Endodermal cell (in vitro differentiated cells): ENCODE results near the gene SAFB2. TPM values are rescaled to one million over a fixed set of nuclear protein-coding genes. Genes with fewer than 3 reads are reported as not detected.
"Not testable (repeated sequence)": the region's sequence is repeated elsewhere in the genome, so short reads cannot be mapped to it uniquely, and the experiment has no call there.

Experiments used
- DNase-seq: peaks from one replicate; pipeline ENCODE4 v3.0.0-alpha.2; 2017
- H3K27ac ChIP-seq: 2 replicates; pipeline ENCODE4 v1.5.1; 2013; ENCODE audit warnings: mild to moderate bottlenecking, low read depth, low read length, moderate library complexity
- H3K27me3 ChIP-seq: 2 replicates; pipeline ENCODE4 v1.6.1; 2013; ENCODE audit warnings: mild to moderate bottlenecking, low read length, moderate library complexity; ENCODE audit not compliant: insufficient read depth, control insufficient read depth, poor library complexity, severe bottlenecking
- H3K36me3 ChIP-seq: 2 replicates; pipeline ENCODE4 v1.7.0; 2013; ENCODE audit warnings: mild to moderate bottlenecking, low read length, moderate library complexity; ENCODE audit not compliant: control insufficient read depth, insufficient read depth
- H3K4me1 ChIP-seq: one replicate; pipeline ENCODE4 v1.7.0; 2013; ENCODE audit warnings: low read length; ENCODE audit not compliant: control insufficient read depth, insufficient read depth
- H3K4me3 ChIP-seq: 2 replicates; pipeline ENCODE4 v1.5.1; 2013; ENCODE audit warnings: mild to moderate bottlenecking, low read length, moderate library complexity
- H3K9ac ChIP-seq: 2 replicates; pipeline ENCODE4 v1.6.1; 2013; ENCODE audit warnings: mild to moderate bottlenecking, low read length, moderate library complexity; ENCODE audit not compliant: poor library complexity, severe bottlenecking; ENCODE audit errors: extremely low read depth
- H3K9me3 ChIP-seq: 2 replicates; pipeline ENCODE4 v1.6.1; 2013; ENCODE audit warnings: mild to moderate bottlenecking, low read length, moderate library complexity; ENCODE audit not compliant: control insufficient read depth
- H3K27ac Mint-ChIP-seq: 2 replicates; pipeline ENCODE4 v1.8.0; 2020; ENCODE audit warnings: mixed read lengths
- H3K27me3 Mint-ChIP-seq: 2 replicates; pipeline ENCODE4 v1.8.0; 2021; ENCODE audit warnings: mild to moderate bottlenecking, mixed read lengths; ENCODE audit not compliant: insufficient read depth
- H3K36me3 Mint-ChIP-seq: 2 replicates; pipeline ENCODE4 v1.8.0; 2020; ENCODE audit warnings: low read depth, mixed read lengths
- H3K4me1 Mint-ChIP-seq: 2 replicates; pipeline ENCODE4 v1.8.0; 2020; ENCODE audit warnings: mixed read lengths
- H3K4me3 Mint-ChIP-seq: 2 replicates; pipeline ENCODE4 v1.8.0; 2020; ENCODE audit warnings: mild to moderate bottlenecking, moderate library complexity, mixed read lengths
- H3K9me3 Mint-ChIP-seq: 2 replicates; pipeline ENCODE4 v1.8.0; 2020; ENCODE audit warnings: mild to moderate bottlenecking, mixed read lengths
- WGBS, 2 experiments: methylation state at CpG; one replicate each; pipeline versions ENCODE4 v1.1.5 to v1.1.7; 2013; ENCODE audit warnings: missing lambda C conversion rate in 2 of 2, mixed read lengths in 1 of 2; ENCODE audit not compliant: insufficient coverage in 1 of 2, insufficient read length in 1 of 2; 5-methylcytosine and 5-hydroxymethylcytosine counted together
- total RNA-seq, 2 donors: library from RNA; stranded (reverse); fragmentation: NEBNext Ultra II Directional in 1 of 2; extraction: Animal tissue kit (Norgen Biotek cat#: 25700) in 1 of 2; gene quantifications; 2 replicates in 1 of 2; 3 replicates in 1 of 2; pipeline ENCODE4 v1.2.1, GENCODE V29; 2021
- TF ChIP-seq, protein P1 (sequence below): fragments of 200-600 bp; sonication (generic); conservative IDR thresholded peaks from 2 replicates; pipeline ENCODE4 v1.5.0; 2021; ENCODE audit warnings: antibody characterized with exemption, mild to moderate bottlenecking

The SAFB2 gene
- total RNA-seq, 2 donors from 2014 or later: 69.2 to 74.6 TPM

DNA sequence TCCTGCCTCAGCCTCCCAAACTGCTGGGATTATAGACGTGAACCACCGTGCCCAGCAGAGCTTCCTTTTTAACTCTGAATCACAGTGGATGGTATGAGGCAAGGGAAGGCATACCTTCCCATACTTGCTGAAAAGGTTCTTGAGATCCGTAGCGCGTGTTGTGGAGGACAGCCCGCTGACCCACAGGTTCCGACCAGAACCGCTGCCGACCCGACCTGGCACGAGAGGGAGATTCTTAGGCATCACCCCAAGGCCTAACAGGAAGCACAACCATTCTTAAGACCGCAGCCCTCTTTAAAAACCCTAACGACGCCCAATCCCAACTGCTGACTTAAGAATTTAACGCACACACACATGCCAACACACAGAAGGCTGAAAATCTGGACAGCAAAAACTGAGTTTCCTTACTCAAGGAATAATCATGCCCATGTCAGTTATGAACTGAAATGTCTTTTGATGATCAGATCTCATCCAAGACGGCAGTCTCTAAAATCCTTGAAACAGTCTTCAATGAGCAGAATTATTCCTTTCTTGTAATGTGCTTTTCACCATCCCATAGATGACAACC, 12.6 kb downstream of the SAFB2 start:
- Mint-ChIP-seq H3K36me3 (peaks cover 86% of the 10 kb centered on the region), H3K27ac (peak overlapping the region; percentile 1), H3K4me1 (no peaks in the 10 kb centered on the region), H3K9me3 (no peaks in the 10 kb centered on the region), H3K4me3 (no peak overlapping the region), H3K27me3 (no peaks in the 10 kb centered on the region)
- WGBS, 2 experiments: 95 to 96% methylated on average over 11 to 16 of the region's 16 CpGs
- Histone ChIP-seq H3K27ac (no peak overlapping the region), H3K36me3 (peaks cover 87% of the 10 kb centered on the region), H3K4me1 (no peaks in the 10 kb centered on the region), H3K27me3 (no peaks in the 10 kb centered on the region), H3K9ac (no peak overlapping the region), H3K4me3 (no peak overlapping the region), H3K9me3 (no peaks in the 10 kb centered on the region)
- no peak for DNase-seq
- TF ChIP-seq, protein P1, sequence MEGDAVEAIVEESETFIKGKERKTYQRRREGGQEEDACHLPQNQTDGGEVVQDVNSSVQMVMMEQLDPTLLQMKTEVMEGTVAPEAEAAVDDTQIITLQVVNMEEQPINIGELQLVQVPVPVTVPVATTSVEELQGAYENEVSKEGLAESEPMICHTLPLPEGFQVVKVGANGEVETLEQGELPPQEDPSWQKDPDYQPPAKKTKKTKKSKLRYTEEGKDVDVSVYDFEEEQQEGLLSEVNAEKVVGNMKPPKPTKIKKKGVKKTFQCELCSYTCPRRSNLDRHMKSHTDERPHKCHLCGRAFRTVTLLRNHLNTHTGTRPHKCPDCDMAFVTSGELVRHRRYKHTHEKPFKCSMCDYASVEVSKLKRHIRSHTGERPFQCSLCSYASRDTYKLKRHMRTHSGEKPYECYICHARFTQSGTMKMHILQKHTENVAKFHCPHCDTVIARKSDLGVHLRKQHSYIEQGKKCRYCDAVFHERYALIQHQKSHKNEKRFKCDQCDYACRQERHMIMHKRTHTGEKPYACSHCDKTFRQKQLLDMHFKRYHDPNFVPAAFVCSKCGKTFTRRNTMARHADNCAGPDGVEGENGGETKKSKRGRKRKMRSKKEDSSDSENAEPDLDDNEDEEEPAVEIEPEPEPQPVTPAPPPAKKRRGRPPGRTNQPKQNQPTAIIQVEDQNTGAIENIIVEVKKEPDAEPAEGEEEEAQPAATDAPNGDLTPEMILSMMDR: no peak

DNA sequence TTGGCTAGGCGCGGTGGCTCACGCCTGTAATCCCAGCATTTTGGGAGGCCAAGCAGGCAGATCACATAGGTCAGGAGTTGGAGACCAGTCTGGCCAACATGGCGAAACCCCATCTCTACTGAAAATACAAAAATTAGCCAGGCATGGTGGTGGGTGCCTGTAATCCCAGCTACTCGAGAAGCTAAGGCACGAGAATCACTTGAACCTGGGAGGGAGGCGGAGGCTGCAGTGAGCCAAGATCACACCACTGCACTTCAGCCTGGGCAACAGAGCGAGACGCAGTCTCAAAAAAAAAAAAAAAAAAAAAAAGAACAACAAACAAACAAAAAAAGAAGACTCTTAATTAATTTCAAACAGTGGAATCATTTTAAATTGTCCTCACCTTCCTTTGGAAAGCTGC, 13.8 kb downstream of the SAFB2 start:
- not testable (repeated sequence) for H3K4me1 Mint-ChIP-seq, H3K9me3 ChIP-seq, H3K27ac Mint-ChIP-seq, H3K4me3 Mint-ChIP-seq, H3K9ac ChIP-seq, H3K9me3 Mint-ChIP-seq, H3K4me3 ChIP-seq, H3K27me3 ChIP-seq, H3K27me3 Mint-ChIP-seq, H3K27ac ChIP-seq, H3K4me1 ChIP-seq, DNase-seq
- 95 to 99% methylated on average over 5 to 9 of the region's 9 CpGs for WGBS, 2 experiments
- peaks cover 86% of the 10 kb centered on the region for H3K36me3 ChIP-seq
- H3K36me3 Mint-ChIP-seq: peaks cover 85% of the 10 kb centered on the region

DNA sequence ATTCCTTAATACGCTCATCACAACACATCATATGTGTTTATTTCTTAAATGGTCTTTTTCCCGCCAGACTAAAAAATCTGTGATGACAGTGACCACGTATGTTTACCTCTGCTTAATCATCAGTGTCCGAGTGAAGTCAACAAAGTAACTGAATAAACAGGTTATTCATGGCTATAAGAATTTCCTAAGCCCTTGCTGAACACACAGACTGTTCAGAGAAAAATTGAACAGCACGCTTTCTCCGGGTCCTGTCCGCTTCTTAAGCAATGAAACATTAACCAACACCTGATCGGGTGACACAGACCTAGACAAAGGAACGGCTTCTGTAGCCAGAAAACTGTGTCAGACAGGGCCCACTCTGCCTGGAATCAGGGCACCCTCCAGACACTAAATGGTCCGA, 14.3 kb downstream of the SAFB2 start:
- H3K27ac Mint-ChIP-seq: no peak overlapping the region
- no peaks in the 10 kb centered on the region for H3K4me1 Mint-ChIP-seq
- Histone ChIP-seq H3K9ac (no peak overlapping the region), H3K27me3 (no peaks in the 10 kb centered on the region), H3K36me3 (peaks cover 86% of the 10 kb centered on the region), H3K4me1 (no peaks in the 10 kb centered on the region), H3K4me3 (no peak overlapping the region), H3K27ac (no peak overlapping the region), H3K9me3 (no peaks in the 10 kb centered on the region)
- 95 to 97% methylated on average over 8 to 10 of the region's 10 CpGs for WGBS, 2 experiments
- peaks cover 85% of the 10 kb centered on the region for H3K36me3 Mint-ChIP-seq
- no peak overlapping the region for H3K4me3 Mint-ChIP-seq
- no peaks in the 10 kb centered on the region for H3K27me3 Mint-ChIP-seq
- no peaks in the 10 kb centered on the region for H3K9me3 Mint-ChIP-seq
- DNase-seq: no peak
- TF ChIP-seq, protein P1: no peak
